ENCODE measurements around the gene PACC1.
A peak's percentile ranks its signal among the peaks of the same experiment; 100 is the strongest.

PACC1 gene

DNA sequence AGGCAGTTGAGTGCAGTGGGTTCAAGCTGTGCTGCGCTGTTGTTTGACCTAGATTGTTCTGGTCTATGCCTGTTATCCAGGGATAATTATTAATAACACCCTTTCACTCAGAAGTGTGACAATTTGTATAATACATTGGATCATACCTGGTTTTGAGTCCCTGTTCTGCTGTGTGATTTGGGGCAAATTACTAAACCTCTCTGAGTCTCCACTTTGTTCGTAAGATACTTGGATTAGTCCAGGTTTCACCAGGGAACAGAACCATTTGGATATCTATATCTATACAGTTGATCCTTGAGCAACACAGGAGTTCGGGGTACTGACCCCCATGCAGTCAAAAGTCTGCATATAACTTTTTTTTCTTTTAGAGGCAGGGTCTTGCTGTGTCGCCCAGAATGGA lies 20.3 kb upstream of the PACC1 start:
- ChIA-PET CTCF (no interaction called here), POLR2A (no interaction called here)
- H3K4me3 ChIP-seq (ENCODE audit: low read depth, low read length), result no peak overlapping the region
- H3K4me1 ChIP-seq (ENCODE audit: control insufficient read depth, insufficient read depth, low read length), result peaks cover 2% of the 10 kb centered on the region; the same call in 1 of the 2 replicates
- peaks cover 0 to 4% of the 10 kb centered on the region in 2 experiments; a peak in 1 of 3 replicates for H3K36me3 ChIP-seq (ENCODE audit: control insufficient read depth in 2 of 2, insufficient read depth in 1 of 2, low read length in 2 of 2)
- 0 out of 2 replicates have a peak, but pooled peaks have one; percentile 54 for TF ChIP-seq ZNF768 (tag by site-specific recombination; IDR thresholded peaks at IDR 0.05)
- no peak for TF ChIP-seq ZNF701 (tag by site-specific recombination; IDR thresholded peaks at IDR 0.05)
- TF ChIP-seq ZNF624 (tag by site-specific recombination; IDR thresholded peaks at IDR 0.05), result no peak
- TF ChIP-seq ZNF529 (tag by site-specific recombination; IDR thresholded peaks at IDR 0.05; ENCODE audit: insufficient replicate concordance), result no peak
- H3K27ac ChIP-seq (ENCODE audit: extremely low read depth, low read depth, low read length), result no peak overlapping the region
- no peaks in the 10 kb centered on the region for H3K9me3 ChIP-seq (ENCODE audit: control insufficient read depth, insufficient read depth, low read depth, low read length)

DNA sequence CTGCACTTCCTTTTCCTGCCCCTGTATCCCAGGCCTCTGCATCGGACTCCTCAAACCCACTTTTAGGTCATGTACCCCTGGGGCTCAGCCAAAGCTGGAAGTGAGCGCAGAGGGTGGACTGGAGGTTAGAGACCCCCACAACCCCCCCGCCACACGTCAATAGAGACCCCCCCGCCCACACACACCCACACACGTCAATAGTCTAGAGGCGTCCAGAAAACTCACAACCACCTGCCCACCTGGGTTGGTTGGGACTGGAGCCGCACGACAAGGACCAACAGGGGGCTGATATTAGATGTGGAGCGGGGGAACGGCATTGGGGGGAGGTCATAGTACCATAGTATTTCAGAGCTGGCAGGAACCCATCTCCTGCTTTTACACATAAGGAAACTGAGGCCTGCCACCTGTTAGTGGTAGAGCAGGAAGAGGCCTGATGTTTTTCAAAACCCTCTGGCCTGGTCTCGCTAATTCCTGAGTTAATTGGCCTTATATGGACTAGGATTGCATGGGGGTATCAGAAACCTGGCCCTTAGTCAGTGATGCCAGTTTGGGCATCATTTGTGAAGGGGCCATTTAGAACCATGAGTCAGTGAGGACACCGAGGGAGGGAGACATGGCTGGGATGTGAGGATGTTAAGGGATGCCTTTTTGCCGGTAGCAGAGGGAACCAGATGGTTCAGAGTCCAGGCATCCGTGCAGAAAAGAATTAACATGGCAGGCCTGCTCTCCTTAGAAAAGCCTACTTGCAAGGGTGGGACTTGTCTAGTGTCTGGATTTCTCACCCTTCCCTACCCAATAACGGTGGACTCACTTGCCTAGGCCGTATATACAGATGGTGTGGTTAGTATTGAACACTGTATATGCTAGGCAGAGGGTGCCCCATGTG lies 19.1 kb upstream of the PACC1 start:
- Histone ChIP-seq H3K4me1 (ENCODE audit: control insufficient read depth, insufficient read depth, low read length) (peaks cover 2% of the 10 kb centered on the region; the same call in 1 of the 2 replicates), H3K27ac (ENCODE audit: extremely low read depth, low read depth, low read length) (no peak overlapping the region; the same call in 1 of the 2 replicates), H3K9me3 (ENCODE audit: control insufficient read depth, insufficient read depth, low read depth, low read length) (no peaks in the 10 kb centered on the region), H3K36me3 (ENCODE audit: control insufficient read depth in 2 of 2, insufficient read depth in 1 of 2, low read length in 2 of 2) (peaks cover 0 to 4% of the 10 kb centered on the region in 2 experiments; a peak in 1 of 3 replicates), H3K4me3 (ENCODE audit: low read depth, low read length) (peak overlapping the region; percentile 66)
- POLR2A ChIA-PET, result no interaction called here
- CTCF ChIA-PET, result no interaction called here
- TF ChIP-seq SP2 (tag by site-specific recombination; IDR thresholded peaks at IDR 0.05) (peak; percentile 17), ZSCAN30 (tag by site-specific recombination; IDR thresholded peaks at IDR 0.05) (no peak), ZNF514 (tag by site-specific recombination; IDR thresholded peaks at IDR 0.05) (no peak), ZNF239 (tag by site-specific recombination; IDR thresholded peaks at IDR 0.05) (no peak), ZNF548 (tag by site-specific recombination; IDR thresholded peaks at IDR 0.05) (no peak), ZNF423 (tag by site-specific recombination; IDR thresholded peaks at IDR 0.05) (no peak), ZNF76 (tag by site-specific recombination; IDR thresholded peaks at IDR 0.05; ENCODE audit: borderline replicate concordance, low read depth) (0 out of 2 replicates have a peak, but pooled peaks have one; percentile 2), ZNF169 (tag by site-specific recombination; IDR thresholded peaks at IDR 0.05) (no peak), ZNF660 (tag by site-specific recombination; IDR thresholded peaks at IDR 0.05) (no peak), ZFHX2 (tag by site-specific recombination; conservative IDR thresholded peaks at IDR 0.05) (peak; percentile 60), ZNF138 (tag by site-specific recombination; IDR thresholded peaks at IDR 0.05; ENCODE audit: borderline replicate concordance) (no peak), EGR2 (tag by site-specific recombination; IDR thresholded peaks at IDR 0.05; ENCODE audit: low read depth) (peak; percentile 57), ZNF335 (tag by site-specific recombination; conservative IDR thresholded peaks at IDR 0.05) (peak; percentile 22; the same call in 1 of the 2 replicates), SCRT2 (tag by site-specific recombination; IDR thresholded peaks at IDR 0.05) (peak; percentile 71)
- TF ChIP-seq, protein P1, sequence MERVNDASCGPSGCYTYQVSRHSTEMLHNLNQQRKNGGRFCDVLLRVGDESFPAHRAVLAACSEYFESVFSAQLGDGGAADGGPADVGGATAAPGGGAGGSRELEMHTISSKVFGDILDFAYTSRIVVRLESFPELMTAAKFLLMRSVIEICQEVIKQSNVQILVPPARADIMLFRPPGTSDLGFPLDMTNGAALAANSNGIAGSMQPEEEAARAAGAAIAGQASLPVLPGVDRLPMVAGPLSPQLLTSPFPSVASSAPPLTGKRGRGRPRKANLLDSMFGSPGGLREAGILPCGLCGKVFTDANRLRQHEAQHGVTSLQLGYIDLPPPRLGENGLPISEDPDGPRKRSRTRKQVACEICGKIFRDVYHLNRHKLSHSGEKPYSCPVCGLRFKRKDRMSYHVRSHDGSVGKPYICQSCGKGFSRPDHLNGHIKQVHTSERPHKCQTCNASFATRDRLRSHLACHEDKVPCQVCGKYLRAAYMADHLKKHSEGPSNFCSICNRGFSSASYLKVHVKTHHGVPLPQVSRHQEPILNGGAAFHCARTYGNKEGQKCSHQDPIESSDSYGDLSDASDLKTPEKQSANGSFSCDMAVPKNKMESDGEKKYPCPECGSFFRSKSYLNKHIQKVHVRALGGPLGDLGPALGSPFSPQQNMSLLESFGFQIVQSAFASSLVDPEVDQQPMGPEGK (tag by site-specific recombination; IDR thresholded peaks at IDR 0.05), result peak; percentile 56
- TF ChIP-seq, protein P2, sequence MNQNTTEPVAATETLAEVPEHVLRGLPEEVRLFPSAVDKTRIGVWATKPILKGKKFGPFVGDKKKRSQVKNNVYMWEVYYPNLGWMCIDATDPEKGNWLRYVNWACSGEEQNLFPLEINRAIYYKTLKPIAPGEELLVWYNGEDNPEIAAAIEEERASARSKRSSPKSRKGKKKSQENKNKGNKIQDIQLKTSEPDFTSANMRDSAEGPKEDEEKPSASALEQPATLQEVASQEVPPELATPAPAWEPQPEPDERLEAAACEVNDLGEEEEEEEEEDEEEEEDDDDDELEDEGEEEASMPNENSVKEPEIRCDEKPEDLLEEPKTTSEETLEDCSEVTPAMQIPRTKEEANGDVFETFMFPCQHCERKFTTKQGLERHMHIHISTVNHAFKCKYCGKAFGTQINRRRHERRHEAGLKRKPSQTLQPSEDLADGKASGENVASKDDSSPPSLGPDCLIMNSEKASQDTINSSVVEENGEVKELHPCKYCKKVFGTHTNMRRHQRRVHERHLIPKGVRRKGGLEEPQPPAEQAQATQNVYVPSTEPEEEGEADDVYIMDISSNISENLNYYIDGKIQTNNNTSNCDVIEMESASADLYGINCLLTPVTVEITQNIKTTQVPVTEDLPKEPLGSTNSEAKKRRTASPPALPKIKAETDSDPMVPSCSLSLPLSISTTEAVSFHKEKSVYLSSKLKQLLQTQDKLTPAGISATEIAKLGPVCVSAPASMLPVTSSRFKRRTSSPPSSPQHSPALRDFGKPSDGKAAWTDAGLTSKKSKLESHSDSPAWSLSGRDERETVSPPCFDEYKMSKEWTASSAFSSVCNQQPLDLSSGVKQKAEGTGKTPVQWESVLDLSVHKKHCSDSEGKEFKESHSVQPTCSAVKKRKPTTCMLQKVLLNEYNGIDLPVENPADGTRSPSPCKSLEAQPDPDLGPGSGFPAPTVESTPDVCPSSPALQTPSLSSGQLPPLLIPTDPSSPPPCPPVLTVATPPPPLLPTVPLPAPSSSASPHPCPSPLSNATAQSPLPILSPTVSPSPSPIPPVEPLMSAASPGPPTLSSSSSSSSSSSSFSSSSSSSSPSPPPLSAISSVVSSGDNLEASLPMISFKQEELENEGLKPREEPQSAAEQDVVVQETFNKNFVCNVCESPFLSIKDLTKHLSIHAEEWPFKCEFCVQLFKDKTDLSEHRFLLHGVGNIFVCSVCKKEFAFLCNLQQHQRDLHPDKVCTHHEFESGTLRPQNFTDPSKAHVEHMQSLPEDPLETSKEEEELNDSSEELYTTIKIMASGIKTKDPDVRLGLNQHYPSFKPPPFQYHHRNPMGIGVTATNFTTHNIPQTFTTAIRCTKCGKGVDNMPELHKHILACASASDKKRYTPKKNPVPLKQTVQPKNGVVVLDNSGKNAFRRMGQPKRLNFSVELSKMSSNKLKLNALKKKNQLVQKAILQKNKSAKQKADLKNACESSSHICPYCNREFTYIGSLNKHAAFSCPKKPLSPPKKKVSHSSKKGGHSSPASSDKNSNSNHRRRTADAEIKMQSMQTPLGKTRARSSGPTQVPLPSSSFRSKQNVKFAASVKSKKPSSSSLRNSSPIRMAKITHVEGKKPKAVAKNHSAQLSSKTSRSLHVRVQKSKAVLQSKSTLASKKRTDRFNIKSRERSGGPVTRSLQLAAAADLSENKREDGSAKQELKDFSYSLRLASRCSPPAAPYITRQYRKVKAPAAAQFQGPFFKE (tag by site-specific recombination; IDR thresholded peaks at IDR 0.05; ENCODE audit: borderline replicate concordance), result no peak
- TF ChIP-seq, protein P3, sequence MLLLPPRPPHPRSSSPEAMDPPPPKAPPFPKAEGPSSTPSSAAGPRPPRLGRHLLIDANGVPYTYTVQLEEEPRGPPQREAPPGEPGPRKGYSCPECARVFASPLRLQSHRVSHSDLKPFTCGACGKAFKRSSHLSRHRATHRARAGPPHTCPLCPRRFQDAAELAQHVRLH (tag by site-specific recombination; IDR thresholded peaks at IDR 0.05), result no peak
- TF ChIP-seq, protein P4, sequence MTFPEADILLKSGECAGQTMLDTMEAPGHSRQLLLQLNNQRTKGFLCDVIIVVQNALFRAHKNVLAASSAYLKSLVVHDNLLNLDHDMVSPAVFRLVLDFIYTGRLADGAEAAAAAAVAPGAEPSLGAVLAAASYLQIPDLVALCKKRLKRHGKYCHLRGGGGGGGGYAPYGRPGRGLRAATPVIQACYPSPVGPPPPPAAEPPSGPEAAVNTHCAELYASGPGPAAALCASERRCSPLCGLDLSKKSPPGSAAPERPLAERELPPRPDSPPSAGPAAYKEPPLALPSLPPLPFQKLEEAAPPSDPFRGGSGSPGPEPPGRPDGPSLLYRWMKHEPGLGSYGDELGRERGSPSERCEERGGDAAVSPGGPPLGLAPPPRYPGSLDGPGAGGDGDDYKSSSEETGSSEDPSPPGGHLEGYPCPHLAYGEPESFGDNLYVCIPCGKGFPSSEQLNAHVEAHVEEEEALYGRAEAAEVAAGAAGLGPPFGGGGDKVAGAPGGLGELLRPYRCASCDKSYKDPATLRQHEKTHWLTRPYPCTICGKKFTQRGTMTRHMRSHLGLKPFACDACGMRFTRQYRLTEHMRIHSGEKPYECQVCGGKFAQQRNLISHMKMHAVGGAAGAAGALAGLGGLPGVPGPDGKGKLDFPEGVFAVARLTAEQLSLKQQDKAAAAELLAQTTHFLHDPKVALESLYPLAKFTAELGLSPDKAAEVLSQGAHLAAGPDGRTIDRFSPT (tag by site-specific recombination; IDR thresholded peaks at IDR 0.05), result 0 out of 2 replicates have a peak, but pooled peaks have one; percentile 30

Data from HEK293 (cell line).